ENCODE results near the gene DNAJC5. TPM values are rescaled to one million over a fixed set of nuclear protein-coding genes. Genes with fewer than 3 reads are reported as not detected.

The DNAJC5 gene
- total and polyA plus RNA-seq, 12 donors, result 19.5 to 52.2 (median 38.3) TPM

DNA sequence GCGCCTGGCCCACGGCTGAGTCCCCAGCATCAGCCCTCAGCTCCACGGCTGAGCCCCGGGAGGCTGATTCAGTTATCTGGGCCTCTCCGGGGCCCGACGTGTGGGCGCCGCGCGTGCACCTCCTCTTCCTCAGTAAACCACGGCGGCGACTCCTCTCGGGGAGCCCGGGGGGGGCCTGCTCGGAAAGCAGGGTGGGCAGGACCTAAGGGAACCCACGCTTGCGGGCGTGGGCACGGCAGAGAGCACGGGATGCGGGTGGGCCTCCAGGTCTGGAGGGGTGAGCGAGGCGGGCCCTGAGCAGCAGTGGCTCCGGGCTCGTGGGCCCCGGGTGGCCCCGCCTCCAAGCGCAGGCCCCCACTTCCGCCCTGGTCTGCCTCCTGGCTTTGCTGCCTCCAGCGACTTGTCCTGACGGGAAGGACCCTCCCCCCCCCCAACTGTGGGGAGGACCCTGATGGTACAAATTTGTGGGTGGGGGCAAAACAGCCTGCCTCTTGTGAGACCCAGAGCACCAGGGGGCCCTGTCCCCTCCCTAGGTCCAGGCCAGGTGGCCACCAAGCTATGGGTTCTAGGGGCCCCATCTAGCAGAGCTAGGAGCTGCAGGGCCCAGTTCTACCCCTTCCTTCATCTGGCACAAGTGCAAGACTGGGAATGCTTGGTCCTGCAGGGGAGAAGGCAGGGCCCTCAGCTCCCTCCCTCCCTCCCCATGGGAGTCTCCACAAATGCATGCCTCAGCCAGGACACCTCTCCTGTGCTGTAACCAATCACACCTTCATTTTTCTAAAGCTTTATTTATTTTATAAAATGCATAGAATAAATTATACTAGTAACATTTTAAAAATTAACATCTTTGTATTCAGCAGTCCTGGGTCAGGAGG is 44.4 kb downstream of the DNAJC5 start:
- no peaks in the 10 kb centered on the region for H3K9me3 ChIP-seq
- H3K4me3 ChIP-seq, result no peak overlapping the region
- H3K36me3 ChIP-seq, result peaks cover 0 to 86% (median 53%) of the 10 kb centered on the region in 9 donors
- no peaks in the 10 kb centered on the region for H3K27me3 ChIP-seq
- DNase-seq (peak in 1 of 2 donors; percentile 0), ATAC-seq (no peak)
- TF ChIP-seq, protein P1, sequence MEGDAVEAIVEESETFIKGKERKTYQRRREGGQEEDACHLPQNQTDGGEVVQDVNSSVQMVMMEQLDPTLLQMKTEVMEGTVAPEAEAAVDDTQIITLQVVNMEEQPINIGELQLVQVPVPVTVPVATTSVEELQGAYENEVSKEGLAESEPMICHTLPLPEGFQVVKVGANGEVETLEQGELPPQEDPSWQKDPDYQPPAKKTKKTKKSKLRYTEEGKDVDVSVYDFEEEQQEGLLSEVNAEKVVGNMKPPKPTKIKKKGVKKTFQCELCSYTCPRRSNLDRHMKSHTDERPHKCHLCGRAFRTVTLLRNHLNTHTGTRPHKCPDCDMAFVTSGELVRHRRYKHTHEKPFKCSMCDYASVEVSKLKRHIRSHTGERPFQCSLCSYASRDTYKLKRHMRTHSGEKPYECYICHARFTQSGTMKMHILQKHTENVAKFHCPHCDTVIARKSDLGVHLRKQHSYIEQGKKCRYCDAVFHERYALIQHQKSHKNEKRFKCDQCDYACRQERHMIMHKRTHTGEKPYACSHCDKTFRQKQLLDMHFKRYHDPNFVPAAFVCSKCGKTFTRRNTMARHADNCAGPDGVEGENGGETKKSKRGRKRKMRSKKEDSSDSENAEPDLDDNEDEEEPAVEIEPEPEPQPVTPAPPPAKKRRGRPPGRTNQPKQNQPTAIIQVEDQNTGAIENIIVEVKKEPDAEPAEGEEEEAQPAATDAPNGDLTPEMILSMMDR (IDR thresholded peaks at IDR 0.05), result no peak
- H3K27ac ChIP-seq, result no peak overlapping the region
- intact Hi-C loops (cut with DNase I), result no loop called here
- peaks cover 11 to 25% (median 20%) of the 10 kb centered on the region in 9 donors for H3K4me1 ChIP-seq
- WGBS, 2 donors, result 78 to 86% methylated on average over 28 to 33 of the region's 33 CpGs

DNA sequence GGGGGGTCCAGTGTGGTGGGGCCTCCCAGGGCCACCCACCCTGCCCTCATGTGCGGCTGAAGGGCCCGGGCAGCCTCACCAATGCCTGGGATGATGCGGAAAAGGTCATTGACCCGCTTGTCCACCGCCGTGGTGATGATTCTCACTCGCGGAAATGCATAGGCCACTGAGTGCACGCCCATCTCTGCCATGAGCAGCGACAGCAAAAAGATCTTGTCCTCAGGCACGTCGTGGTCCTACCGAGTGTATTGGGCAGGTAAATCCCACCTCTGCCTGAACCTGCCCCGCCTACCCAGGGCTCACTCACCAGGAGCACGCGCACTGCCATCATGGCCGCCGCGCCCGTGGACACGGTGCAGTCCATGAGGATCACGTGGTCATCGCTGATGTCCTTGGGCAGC is 45.1 kb downstream of the DNAJC5 start:
- peaks cover 0 to 86% (median 57%) of the 10 kb centered on the region in 9 donors for H3K36me3 ChIP-seq
- H3K27me3 ChIP-seq, result no peaks in the 10 kb centered on the region
- H3K4me3 ChIP-seq, result no peak overlapping the region
- H3K9me3 ChIP-seq, result no peaks in the 10 kb centered on the region
- ATAC-seq (no peak), DNase-seq (peak in 1 of 2 donors; percentile 8)
- TF ChIP-seq, protein P1 (IDR thresholded peaks at IDR 0.05), result no peak
- intact Hi-C loops (cut with DNase I), result no loop called here
- no peak overlapping the region for H3K27ac ChIP-seq
- WGBS, 2 donors, result 83 to 93% methylated on average over 23 of the region's 23 CpGs
- H3K4me1 ChIP-seq, result peaks cover 11 to 29% (median 21%) of the 10 kb centered on the region in 9 donors

DNA sequence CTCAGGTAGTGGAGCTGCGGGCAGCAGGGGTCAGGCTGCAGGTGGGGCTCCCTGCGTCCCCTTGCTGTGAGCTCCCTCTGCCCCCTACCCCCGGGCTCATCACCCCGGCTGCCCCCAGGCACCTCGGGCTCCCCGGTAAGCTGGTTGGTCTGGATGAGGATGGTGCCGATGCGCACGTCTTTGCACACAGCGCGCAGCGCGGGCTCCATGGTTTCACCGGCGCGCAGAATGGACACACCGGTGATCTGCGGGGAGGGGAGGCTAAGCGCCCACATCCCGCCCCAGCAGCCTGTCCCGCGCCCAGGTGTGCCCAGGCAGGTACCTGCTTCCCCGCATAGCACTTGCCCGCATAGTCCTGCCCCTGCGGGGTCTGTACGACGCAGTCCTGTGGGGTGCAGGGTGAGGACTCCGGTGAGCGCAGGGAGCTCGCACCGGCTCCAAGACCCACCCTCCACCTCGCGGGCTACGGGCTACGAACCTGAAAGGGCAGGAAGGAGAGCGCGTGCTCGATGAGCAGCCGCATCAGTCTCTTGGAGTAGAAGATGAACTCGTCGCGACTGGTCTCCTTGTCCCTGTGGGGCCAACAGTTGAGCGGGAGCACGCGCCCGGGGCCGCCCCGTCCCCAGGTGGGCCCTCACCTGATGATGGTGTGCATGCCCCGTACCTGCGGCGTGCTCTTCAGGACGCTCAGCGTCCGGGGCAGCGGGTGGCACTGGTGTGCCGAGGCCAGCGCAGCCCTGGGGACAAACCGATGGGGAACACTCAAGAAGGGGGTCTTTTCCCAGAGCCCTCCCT is 45.7 kb downstream of the DNAJC5 start:
- 88 to 93% methylated on average over 58 of the region's 58 CpGs for WGBS, 2 donors
- peak in 1 of 8 donors; percentile 25 for ATAC-seq

More for the DNA sequence above, 45.7 kb downstream of the DNAJC5 start:
- Histone ChIP-seq H3K27me3 (no peaks in the 10 kb centered on the region), H3K27ac (peak overlapping the region in 4 of 10 donors; percentile 58 to 79 (median 66)), H3K4me3 (no peak overlapping the region), H3K4me1 (peaks cover 11 to 33% (median 26%) of the 10 kb centered on the region in 9 donors), H3K36me3 (peaks cover 0 to 86% (median 57%) of the 10 kb centered on the region in 9 donors), H3K9me3 (no peaks in the 10 kb centered on the region)
- DNase-seq, result no peak
- intact Hi-C loops (cut with DNase I), result no loop called here
- TF ChIP-seq, protein P1 (IDR thresholded peaks at IDR 0.05), result no peak

Measured in heart right ventricle (tissue), 16 donors.